ENCODE data around the gene MTHFSD.

MTHFSD gene

GRCh38 chr16:86498155-86498670 lies 56.8 kb downstream of the MTHFSD start:
- no peak overlapping the region for H3K4me3 ChIP-seq (ENCODE audit: severe bottlenecking)
- H3K27me3 ChIP-seq (ENCODE audit: insufficient read depth, poor library complexity, severe bottlenecking): peaks cover 99% of the 10 kb centered on the region
- H3K27ac ChIP-seq (ENCODE audit: poor library complexity, severe bottlenecking): no peak overlapping the region
- no peaks in the 10 kb centered on the region for H3K36me3 ChIP-seq (ENCODE audit: low read depth)
- TF ChIP-seq CTCF (IDR thresholded peaks at IDR 0.05; ENCODE audit: poor library complexity, severe bottlenecking): no peak
- no peaks in the 10 kb centered on the region for H3K9me3 ChIP-seq (ENCODE audit: severe bottlenecking)
- no peaks in the 10 kb centered on the region for H3K4me1 ChIP-seq (ENCODE audit: insufficient read depth, poor library complexity, severe bottlenecking)
- ATAC-seq (ENCODE audit: low read depth): no peak
- no peak for DNase-seq (ENCODE audit: low spot score)

GRCh38 chr16:86497551-86498021 lies 57.4 kb downstream of the MTHFSD start:
- Histone ChIP-seq H3K4me1 (ENCODE audit: insufficient read depth, poor library complexity, severe bottlenecking) (no peaks in the 10 kb centered on the region), H3K27me3 (ENCODE audit: insufficient read depth, poor library complexity, severe bottlenecking) (peaks cover 99% of the 10 kb centered on the region), H3K27ac (ENCODE audit: poor library complexity, severe bottlenecking) (no peak overlapping the region), H3K36me3 (ENCODE audit: low read depth) (no peaks in the 10 kb centered on the region), H3K4me3 (ENCODE audit: severe bottlenecking) (no peak overlapping the region), H3K9me3 (ENCODE audit: severe bottlenecking) (no peaks in the 10 kb centered on the region)
- ATAC-seq (ENCODE audit: low read depth) (no peak), DNase-seq (ENCODE audit: low spot score) (no peak)
- no peak for TF ChIP-seq CTCF (IDR thresholded peaks at IDR 0.05; ENCODE audit: poor library complexity, severe bottlenecking)

DNA sequence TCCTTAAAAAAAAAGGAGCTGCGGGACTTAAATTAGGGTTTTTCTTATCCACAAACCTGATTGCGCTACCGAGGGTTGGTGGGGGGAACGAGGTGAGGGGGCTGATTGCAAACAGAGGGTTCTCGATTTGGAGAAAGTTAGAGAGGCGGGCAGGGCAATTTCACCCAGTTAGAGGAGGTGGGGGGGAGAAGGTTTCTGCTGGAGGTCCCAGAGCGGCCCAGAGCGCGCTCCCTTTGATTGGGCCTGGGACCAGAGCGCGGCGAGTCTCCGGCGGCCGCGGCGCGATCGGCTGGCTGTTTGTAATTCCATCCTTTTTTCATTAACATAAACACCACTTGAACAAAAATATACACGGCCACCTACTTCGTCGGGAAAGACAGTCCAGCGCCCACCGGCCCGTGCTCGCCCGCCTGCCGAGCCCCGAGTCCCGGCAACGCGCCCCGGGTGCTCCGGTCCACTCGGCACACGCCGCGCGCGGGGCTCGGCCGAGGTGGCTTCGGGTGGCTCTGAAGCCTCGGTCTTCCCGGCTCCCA lies 58.0 kb downstream of the MTHFSD start:
- H3K4me1 ChIP-seq (ENCODE audit: insufficient read depth, poor library complexity, severe bottlenecking): no peaks in the 10 kb centered on the region
- H3K9me3 ChIP-seq (ENCODE audit: severe bottlenecking): no peaks in the 10 kb centered on the region
- ATAC-seq (ENCODE audit: low read depth) (no peak), DNase-seq (ENCODE audit: low spot score) (no peak)
- no peak for TF ChIP-seq CTCF (IDR thresholded peaks at IDR 0.05; ENCODE audit: poor library complexity, severe bottlenecking)
- H3K27ac ChIP-seq (ENCODE audit: poor library complexity, severe bottlenecking): no peak overlapping the region
- H3K27me3 ChIP-seq (ENCODE audit: insufficient read depth, poor library complexity, severe bottlenecking): peaks cover 99% of the 10 kb centered on the region
- no peaks in the 10 kb centered on the region for H3K36me3 ChIP-seq (ENCODE audit: low read depth)
- H3K4me3 ChIP-seq (ENCODE audit: severe bottlenecking): no peak overlapping the region

DNA sequence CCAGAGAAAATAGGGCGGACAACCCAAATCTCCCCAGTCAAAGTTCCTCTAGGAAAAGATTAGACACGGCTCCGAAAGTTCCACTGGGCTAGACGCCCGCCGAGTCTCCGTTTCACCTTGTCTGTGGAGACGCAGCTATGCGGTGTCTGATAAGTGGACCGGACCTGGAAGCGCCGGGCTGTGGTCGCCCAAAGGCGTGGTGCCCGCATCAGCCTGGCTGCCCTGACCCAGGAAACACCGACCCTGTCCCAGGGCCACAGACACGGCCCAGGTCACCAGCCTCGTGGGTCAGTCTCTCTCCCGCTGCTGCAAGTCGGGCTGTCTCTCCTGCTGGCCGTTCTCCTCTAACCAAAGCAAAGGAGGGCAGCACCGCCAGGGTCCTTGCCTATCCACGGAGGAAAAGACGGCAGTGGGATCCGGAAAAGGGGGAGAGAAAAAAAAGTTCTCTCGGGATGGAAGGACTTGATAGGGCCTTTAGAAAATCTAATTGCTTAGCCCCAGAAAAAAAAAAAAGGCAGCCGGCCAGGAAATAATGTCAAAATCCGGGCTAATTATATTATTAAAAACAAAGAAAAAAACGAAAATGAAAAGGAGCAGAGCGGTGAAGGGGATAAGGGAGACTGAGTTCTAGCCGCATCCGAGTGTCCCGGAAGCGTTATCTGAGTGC lies 58.6 kb downstream of the MTHFSD start:
- Histone ChIP-seq H3K4me3 (ENCODE audit: severe bottlenecking) (no peak overlapping the region), H3K27me3 (ENCODE audit: insufficient read depth, poor library complexity, severe bottlenecking) (peaks cover 99% of the 10 kb centered on the region), H3K9me3 (ENCODE audit: severe bottlenecking) (no peaks in the 10 kb centered on the region), H3K36me3 (ENCODE audit: low read depth) (no peaks in the 10 kb centered on the region), H3K4me1 (ENCODE audit: insufficient read depth, poor library complexity, severe bottlenecking) (no peaks in the 10 kb centered on the region), H3K27ac (ENCODE audit: poor library complexity, severe bottlenecking) (no peak overlapping the region)
- DNase-seq (ENCODE audit: low spot score): no peak
- ATAC-seq (ENCODE audit: low read depth): no peak
- no peak for TF ChIP-seq CTCF (IDR thresholded peaks at IDR 0.05; ENCODE audit: poor library complexity, severe bottlenecking)

DNA sequence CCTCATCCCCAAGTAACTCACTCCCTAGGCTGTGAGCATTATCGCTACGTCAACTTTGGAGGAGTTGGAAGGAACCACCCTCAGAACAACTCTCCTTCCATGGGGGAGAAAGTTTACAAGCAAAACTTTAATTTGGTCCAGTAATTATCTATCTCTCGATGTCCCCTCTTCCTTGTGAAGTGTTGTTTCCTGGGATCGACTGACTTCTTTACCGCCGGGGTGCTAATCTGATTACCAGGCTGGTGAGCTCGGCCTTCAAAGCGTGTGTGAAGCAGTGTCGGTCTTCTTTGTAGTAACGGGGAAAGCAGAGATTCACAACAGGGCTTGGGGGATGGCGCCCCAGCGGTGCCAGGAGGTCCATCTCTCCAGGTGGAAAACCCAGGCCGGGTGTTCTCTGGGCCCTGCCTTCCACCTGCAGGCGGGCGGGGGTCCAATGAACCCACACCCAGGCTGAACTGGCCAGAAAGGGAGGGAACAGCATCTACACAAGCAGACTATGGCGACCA lies 59.2 kb downstream of the MTHFSD start:
- Histone ChIP-seq H3K9me3 (ENCODE audit: severe bottlenecking) (no peaks in the 10 kb centered on the region), H3K27ac (ENCODE audit: poor library complexity, severe bottlenecking) (no peak overlapping the region), H3K4me1 (ENCODE audit: insufficient read depth, poor library complexity, severe bottlenecking) (no peaks in the 10 kb centered on the region), H3K27me3 (ENCODE audit: insufficient read depth, poor library complexity, severe bottlenecking) (peaks cover 99% of the 10 kb centered on the region), H3K36me3 (ENCODE audit: low read depth) (no peaks in the 10 kb centered on the region), H3K4me3 (ENCODE audit: severe bottlenecking) (no peak overlapping the region)
- DNase-seq (ENCODE audit: low spot score) (no peak), ATAC-seq (ENCODE audit: low read depth) (no peak)
- no peak for TF ChIP-seq CTCF (IDR thresholded peaks at IDR 0.05; ENCODE audit: poor library complexity, severe bottlenecking)
